Adrenal gland (tissue), 5 donors: ENCODE results near the gene GANC.

Experiments used
- POLR2A ChIP-seq, 2 donors: fragments of 450-650 bp; IDR thresholded peaks; one replicate each; pipeline ENCODE4 v1.6.1; 2017; ENCODE audit warnings: antibody characterized with exemption in 2 of 2, mild to moderate bottlenecking in 2 of 2, moderate library complexity in 1 of 2
- TF ChIP-seq, protein P1 (sequence below), 6 experiments: fragments of 450-650 bp in 4 of 6; fragments of 200-600 bp in 2 of 6; sonication (generic) in 1 of 6; IDR thresholded peaks; 1 replicate in 5 of 6; 2 replicates in 1 of 6; pipeline versions ENCODE4 v1.5.1 to v1.8.0; 2016 to 2021; ENCODE audit warnings: antibody characterized with exemption in 6 of 6, mild to moderate bottlenecking in 2 of 6, moderate library complexity in 1 of 6
- donor health status: DM: no; HTN: no; CAD: no.

GRCh38 chr15:42375252-42375651 is 102.3 kb downstream of the GANC start:
- TF ChIP-seq, protein P1, sequence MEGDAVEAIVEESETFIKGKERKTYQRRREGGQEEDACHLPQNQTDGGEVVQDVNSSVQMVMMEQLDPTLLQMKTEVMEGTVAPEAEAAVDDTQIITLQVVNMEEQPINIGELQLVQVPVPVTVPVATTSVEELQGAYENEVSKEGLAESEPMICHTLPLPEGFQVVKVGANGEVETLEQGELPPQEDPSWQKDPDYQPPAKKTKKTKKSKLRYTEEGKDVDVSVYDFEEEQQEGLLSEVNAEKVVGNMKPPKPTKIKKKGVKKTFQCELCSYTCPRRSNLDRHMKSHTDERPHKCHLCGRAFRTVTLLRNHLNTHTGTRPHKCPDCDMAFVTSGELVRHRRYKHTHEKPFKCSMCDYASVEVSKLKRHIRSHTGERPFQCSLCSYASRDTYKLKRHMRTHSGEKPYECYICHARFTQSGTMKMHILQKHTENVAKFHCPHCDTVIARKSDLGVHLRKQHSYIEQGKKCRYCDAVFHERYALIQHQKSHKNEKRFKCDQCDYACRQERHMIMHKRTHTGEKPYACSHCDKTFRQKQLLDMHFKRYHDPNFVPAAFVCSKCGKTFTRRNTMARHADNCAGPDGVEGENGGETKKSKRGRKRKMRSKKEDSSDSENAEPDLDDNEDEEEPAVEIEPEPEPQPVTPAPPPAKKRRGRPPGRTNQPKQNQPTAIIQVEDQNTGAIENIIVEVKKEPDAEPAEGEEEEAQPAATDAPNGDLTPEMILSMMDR (IDR thresholded peaks at IDR 0.05) = no peak
- no peak for TF ChIP-seq POLR2A (IDR thresholded peaks at IDR 0.05)
